ENCODE results near the gene SRSF11. TPM values are rescaled to one million over a fixed set of nuclear protein-coding genes. Genes with fewer than 3 reads are reported as not detected.

Gene SRSF11
- total RNA-seq, 1 donor from 2014 or later, result 67.8 TPM

DNA sequence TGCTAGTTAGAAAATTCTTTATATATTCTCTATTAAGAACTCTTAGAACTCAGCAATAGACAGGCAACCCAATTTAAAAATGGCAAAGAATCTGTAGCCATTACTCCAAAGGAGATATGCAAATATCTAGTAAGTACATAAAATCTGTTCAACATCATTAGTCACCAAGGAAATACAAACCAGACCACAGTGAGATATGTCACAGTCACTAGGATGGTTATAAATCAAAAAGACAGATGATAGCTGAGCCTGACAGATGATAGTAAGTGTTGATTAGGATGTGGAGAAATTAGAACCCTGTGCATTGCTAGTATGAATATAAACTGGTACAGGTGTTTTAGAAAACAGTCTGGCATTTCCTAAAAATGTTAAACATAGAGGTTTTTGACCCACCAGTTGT is 26.6 kb downstream of the SRSF11 start:
- H3K9me3 ChIP-seq (ENCODE audit: control insufficient read depth in 3 of 3, low read length in 3 of 3), result no peaks in the 10 kb centered on the region
- H3K9ac ChIP-seq (ENCODE audit: low read depth in 1 of 3, low read length in 3 of 3), result no peak overlapping the region
- no peak overlapping the region for H3K4me3 ChIP-seq (ENCODE audit: low read length in 3 of 3)
- no peak overlapping the region for H3K27ac ChIP-seq (ENCODE audit: low read depth, low read length)
- H3K36me3 ChIP-seq (ENCODE audit: control insufficient read depth in 3 of 3, insufficient read depth in 3 of 3, low read length in 3 of 3), result peaks cover 42 to 89% (median 75%) of the 10 kb centered on the region in 3 donors
- H3K4me1 ChIP-seq (ENCODE audit: control insufficient read depth in 3 of 3, insufficient read depth in 3 of 3, low read length in 3 of 3), result no peaks in the 10 kb centered on the region
- H3K27me3 ChIP-seq (ENCODE audit: control insufficient read depth in 3 of 3, insufficient read depth in 3 of 3, low read length in 3 of 3), result no peaks in the 10 kb centered on the region

DNA sequence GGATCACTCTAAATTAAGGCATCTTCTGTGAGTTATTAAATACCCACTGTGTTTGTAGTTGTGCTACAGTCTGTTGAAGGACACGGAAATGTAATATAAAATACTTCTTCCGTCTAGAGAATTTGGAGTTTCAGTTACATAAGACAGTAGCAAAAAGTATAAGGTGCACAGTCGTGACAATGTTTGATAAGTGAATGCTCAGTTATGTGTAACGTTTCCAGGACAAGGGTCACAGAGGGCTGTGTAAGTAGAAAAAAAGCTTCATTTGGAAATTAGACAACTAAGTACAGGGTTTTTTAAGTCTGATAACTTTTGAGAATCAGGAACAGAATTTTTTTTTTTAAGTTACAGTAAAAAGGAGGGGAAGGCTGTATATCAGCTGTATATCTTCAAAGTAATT is 27.5 kb downstream of the SRSF11 start:
- H3K27ac ChIP-seq (ENCODE audit: low read depth, low read length), result no peak overlapping the region
- H3K36me3 ChIP-seq (ENCODE audit: control insufficient read depth in 3 of 3, insufficient read depth in 3 of 3, low read length in 3 of 3), result peaks cover 42 to 87% (median 73%) of the 10 kb centered on the region in 3 donors
- H3K4me1 ChIP-seq (ENCODE audit: control insufficient read depth in 3 of 3, insufficient read depth in 3 of 3, low read length in 3 of 3), result no peaks in the 10 kb centered on the region
- H3K4me3 ChIP-seq (ENCODE audit: low read length in 3 of 3), result no peak overlapping the region
- H3K27me3 ChIP-seq (ENCODE audit: control insufficient read depth in 3 of 3, insufficient read depth in 3 of 3, low read length in 3 of 3), result no peaks in the 10 kb centered on the region
- no peaks in the 10 kb centered on the region for H3K9me3 ChIP-seq (ENCODE audit: control insufficient read depth in 3 of 3, low read length in 3 of 3)
- H3K9ac ChIP-seq (ENCODE audit: low read depth in 1 of 3, low read length in 3 of 3), result no peak overlapping the region

DNA sequence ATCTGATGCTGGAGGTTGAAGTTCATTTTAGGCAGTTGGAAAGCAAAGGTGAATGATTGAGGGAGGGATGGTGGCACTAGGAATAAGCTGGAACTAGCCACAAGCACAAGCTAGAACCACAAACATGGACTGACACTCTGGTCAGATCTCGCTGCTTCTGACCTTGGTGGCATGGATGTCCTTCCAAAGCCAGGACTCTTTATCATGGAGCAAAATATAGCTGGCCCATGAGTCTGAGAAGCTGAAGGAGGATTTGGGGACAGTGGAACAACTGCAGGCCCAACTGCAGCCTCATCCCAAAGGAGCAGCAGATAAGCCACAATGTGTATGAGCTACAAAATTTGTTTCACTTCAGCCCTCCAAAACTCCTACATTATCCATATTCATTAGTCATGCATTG is 35.5 kb downstream of the SRSF11 start:
- Histone ChIP-seq H3K27me3 (ENCODE audit: control insufficient read depth in 3 of 3, insufficient read depth in 3 of 3, low read length in 3 of 3) (no peaks in the 10 kb centered on the region), H3K9me3 (ENCODE audit: control insufficient read depth in 3 of 3, low read length in 3 of 3) (no peaks in the 10 kb centered on the region), H3K36me3 (ENCODE audit: control insufficient read depth in 3 of 3, insufficient read depth in 3 of 3, low read length in 3 of 3) (peaks cover 0 to 13% (median 12%) of the 10 kb centered on the region in 3 donors), H3K4me1 (ENCODE audit: control insufficient read depth in 3 of 3, insufficient read depth in 3 of 3, low read length in 3 of 3) (no peaks in the 10 kb centered on the region), H3K9ac (ENCODE audit: low read depth in 1 of 3, low read length in 3 of 3) (no peak overlapping the region), H3K27ac (ENCODE audit: low read depth, low read length) (no peak overlapping the region), H3K4me3 (ENCODE audit: low read length in 3 of 3) (no peak overlapping the region)

DNA sequence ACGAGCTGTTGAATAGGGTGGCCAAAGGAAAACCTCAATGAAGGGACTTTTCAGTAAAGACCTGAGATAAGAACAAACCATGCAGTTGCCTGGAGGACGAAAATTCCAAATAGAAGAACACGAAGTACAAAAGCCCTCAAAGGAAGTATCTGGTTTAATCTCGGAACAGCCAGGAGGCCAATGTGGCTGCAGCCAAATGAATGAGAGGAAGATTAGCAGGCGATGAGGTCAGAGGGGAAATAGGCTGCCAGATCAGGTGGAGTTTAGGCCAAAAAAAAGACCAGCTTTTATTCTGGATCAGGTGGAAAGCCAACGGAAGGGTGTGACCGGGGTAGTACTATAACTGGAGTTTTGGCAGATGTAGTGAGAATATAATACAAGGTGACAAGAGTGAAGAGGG is 43.7 kb downstream of the SRSF11 start:
- Histone ChIP-seq H3K4me3 (ENCODE audit: low read length in 3 of 3) (no peak overlapping the region), H3K9ac (ENCODE audit: low read depth in 1 of 3, low read length in 3 of 3) (no peak overlapping the region), H3K4me1 (ENCODE audit: control insufficient read depth in 3 of 3, insufficient read depth in 3 of 3, low read length in 3 of 3) (no peaks in the 10 kb centered on the region), H3K27ac (ENCODE audit: low read depth, low read length) (no peak overlapping the region), H3K27me3 (ENCODE audit: control insufficient read depth in 3 of 3, insufficient read depth in 3 of 3, low read length in 3 of 3) (no peaks in the 10 kb centered on the region), H3K36me3 (ENCODE audit: control insufficient read depth in 3 of 3, insufficient read depth in 3 of 3, low read length in 3 of 3) (peaks cover 0 to 17% (median 14%) of the 10 kb centered on the region in 3 donors), H3K9me3 (ENCODE audit: control insufficient read depth in 3 of 3, low read length in 3 of 3) (peaks cover 0 to 3% (median 0%) of the 10 kb centered on the region in 3 donors)

DNA sequence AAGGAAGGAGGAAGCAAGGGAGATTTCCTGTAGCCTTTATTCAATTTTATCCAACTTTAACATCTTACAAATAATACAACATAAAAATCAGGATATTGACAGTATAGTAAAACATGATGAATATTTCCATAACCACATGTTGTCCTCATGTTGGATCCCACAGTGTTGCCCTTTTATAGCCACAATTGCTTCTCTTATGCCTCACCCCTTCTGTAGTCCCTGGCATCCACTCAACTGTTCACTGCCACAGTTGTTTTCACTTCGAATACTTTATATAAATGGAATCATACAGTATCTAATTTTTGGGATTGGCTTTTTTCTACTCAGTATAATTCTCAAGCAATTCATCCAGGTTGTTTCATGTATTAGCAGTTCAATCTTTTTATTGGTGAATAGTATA is 44.8 kb downstream of the SRSF11 start:
- no peak overlapping the region for H3K4me3 ChIP-seq (ENCODE audit: low read length in 3 of 3)
- peaks cover 0 to 22% (median 22%) of the 10 kb centered on the region in 3 donors for H3K36me3 ChIP-seq (ENCODE audit: control insufficient read depth in 3 of 3, insufficient read depth in 3 of 3, low read length in 3 of 3)
- H3K27ac ChIP-seq (ENCODE audit: low read depth, low read length), result no peak overlapping the region

DNA sequence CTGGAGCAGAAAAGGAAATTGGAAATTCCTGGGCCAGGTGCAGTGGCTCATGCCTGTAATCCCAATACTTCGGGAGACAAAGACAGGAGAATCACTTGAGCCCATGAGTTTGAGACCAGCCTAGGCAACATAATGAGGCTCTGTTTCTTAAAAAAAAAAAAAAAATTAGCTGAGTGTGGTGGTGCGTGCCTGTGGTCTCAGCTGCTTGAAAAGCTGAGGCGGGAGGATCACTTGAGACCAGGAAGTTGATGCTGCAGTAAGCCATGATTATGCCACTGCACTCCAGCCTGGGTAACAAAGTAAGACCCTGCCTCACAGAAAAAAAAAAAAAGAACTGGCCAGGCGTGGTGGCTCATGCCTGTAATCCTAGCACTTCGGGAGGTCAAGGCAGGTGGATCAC is 56.7 kb downstream of the SRSF11 start:
- Histone ChIP-seq H3K36me3 (ENCODE audit: control insufficient read depth in 3 of 3, insufficient read depth in 3 of 3, low read length in 3 of 3) (peaks cover 0 to 11% (median 6%) of the 10 kb centered on the region in 3 donors), H3K4me1 (ENCODE audit: control insufficient read depth in 3 of 3, insufficient read depth in 3 of 3, low read length in 3 of 3) (no peaks in the 10 kb centered on the region), H3K9ac (ENCODE audit: low read depth in 1 of 3, low read length in 3 of 3) (no peak overlapping the region), H3K4me3 (ENCODE audit: low read length in 3 of 3) (no peak overlapping the region), H3K27me3 (ENCODE audit: control insufficient read depth in 3 of 3, insufficient read depth in 3 of 3, low read length in 3 of 3) (no peaks in the 10 kb centered on the region), H3K27ac (ENCODE audit: low read depth, low read length) (no peak overlapping the region), H3K9me3 (ENCODE audit: control insufficient read depth in 3 of 3, low read length in 3 of 3) (no peaks in the 10 kb centered on the region)

More for the DNA sequence above, 44.8 kb downstream of the SRSF11 start:
- H3K27me3 ChIP-seq (ENCODE audit: control insufficient read depth in 3 of 3, insufficient read depth in 3 of 3, low read length in 3 of 3), result no peaks in the 10 kb centered on the region
- no peak overlapping the region for H3K9ac ChIP-seq (ENCODE audit: low read depth in 1 of 3, low read length in 3 of 3)
- H3K9me3 ChIP-seq (ENCODE audit: control insufficient read depth in 3 of 3, low read length in 3 of 3), result peaks cover 0 to 3% (median 0%) of the 10 kb centered on the region in 3 donors
- H3K4me1 ChIP-seq (ENCODE audit: control insufficient read depth in 3 of 3, insufficient read depth in 3 of 3, low read length in 3 of 3), result no peaks in the 10 kb centered on the region

DNA sequence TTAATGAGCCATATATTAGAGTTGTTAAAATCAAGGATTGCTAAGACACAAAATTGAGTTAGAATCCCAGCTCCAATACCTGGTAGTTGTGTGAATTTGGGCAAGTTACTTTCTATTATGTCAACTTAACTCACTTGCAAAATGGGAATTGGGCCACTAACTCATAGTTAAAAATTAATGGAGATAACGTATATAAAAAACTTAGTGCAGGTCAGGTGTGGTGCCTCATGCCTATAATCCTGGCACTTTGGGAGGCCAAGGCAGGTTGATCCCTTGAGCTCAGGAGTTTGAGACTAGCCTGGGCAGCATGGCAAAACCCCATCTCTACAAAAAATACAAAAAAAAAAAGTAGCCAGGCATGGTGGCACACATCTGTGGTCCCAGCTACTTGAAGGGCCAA is 57.5 kb downstream of the SRSF11 start:
- Histone ChIP-seq H3K27ac (ENCODE audit: low read depth, low read length) (no peak overlapping the region), H3K27me3 (ENCODE audit: control insufficient read depth in 3 of 3, insufficient read depth in 3 of 3, low read length in 3 of 3) (no peaks in the 10 kb centered on the region), H3K36me3 (ENCODE audit: control insufficient read depth in 3 of 3, insufficient read depth in 3 of 3, low read length in 3 of 3) (peaks cover 0 to 11% (median 6%) of the 10 kb centered on the region in 3 donors), H3K4me3 (ENCODE audit: low read length in 3 of 3) (no peak overlapping the region), H3K9me3 (ENCODE audit: control insufficient read depth in 3 of 3, low read length in 3 of 3) (no peaks in the 10 kb centered on the region), H3K4me1 (ENCODE audit: control insufficient read depth in 3 of 3, insufficient read depth in 3 of 3, low read length in 3 of 3) (no peaks in the 10 kb centered on the region), H3K9ac (ENCODE audit: low read depth in 1 of 3, low read length in 3 of 3) (no peak overlapping the region)

DNA sequence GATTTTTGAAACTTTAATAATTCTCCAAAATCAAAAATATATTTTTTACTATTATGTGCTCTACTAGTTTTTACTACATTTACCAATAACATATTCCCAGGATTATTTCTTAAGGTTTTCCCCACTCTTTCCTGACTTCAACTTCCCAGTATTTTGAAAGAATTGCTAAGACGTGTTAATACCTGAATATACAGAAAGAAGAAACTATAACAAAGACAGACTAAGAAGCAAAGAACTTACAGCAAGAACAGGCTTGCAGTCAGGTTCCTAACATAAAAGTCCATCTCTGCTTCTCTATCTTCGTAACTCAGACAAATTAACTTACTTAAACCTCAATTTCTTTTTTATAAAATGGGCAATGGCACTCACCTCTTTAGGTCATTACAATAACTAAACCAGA is 63.2 kb downstream of the SRSF11 start:
- Histone ChIP-seq H3K4me3 (ENCODE audit: low read length in 3 of 3) (no peak overlapping the region), H3K9ac (ENCODE audit: low read depth in 1 of 3, low read length in 3 of 3) (no peak overlapping the region), H3K4me1 (ENCODE audit: control insufficient read depth in 3 of 3, insufficient read depth in 3 of 3, low read length in 3 of 3) (no peaks in the 10 kb centered on the region), H3K9me3 (ENCODE audit: control insufficient read depth in 3 of 3, low read length in 3 of 3) (no peaks in the 10 kb centered on the region), H3K27me3 (ENCODE audit: control insufficient read depth in 3 of 3, insufficient read depth in 3 of 3, low read length in 3 of 3) (no peaks in the 10 kb centered on the region), H3K27ac (ENCODE audit: low read depth, low read length) (no peak overlapping the region), H3K36me3 (ENCODE audit: control insufficient read depth in 3 of 3, insufficient read depth in 3 of 3, low read length in 3 of 3) (peaks cover 0 to 8% (median 3%) of the 10 kb centered on the region in 3 donors)

DNA sequence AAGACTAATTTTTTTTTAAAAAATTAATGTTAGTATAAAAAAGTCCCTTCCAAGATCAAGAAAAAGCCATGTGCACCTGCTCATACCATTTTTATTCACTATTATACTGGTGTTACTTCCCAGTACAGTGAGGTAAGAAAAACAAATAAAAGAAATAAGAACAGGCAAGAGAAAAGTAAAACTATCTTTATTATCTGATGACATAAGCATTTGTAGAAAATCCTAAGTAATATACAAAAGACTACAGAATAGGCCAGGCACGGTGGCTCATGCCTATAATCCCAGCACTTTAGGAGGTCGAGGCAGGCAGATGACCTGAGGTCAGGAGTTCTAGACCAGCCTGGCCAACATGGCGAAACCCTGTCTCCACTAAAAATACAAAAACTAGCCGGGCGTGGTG is 65.3 kb downstream of the SRSF11 start:
- no peaks in the 10 kb centered on the region for H3K9me3 ChIP-seq (ENCODE audit: control insufficient read depth in 3 of 3, low read length in 3 of 3)
- no peak overlapping the region for H3K9ac ChIP-seq (ENCODE audit: low read depth in 1 of 3, low read length in 3 of 3)
- H3K27ac ChIP-seq (ENCODE audit: low read depth, low read length), result no peak overlapping the region
- H3K36me3 ChIP-seq (ENCODE audit: control insufficient read depth in 3 of 3, insufficient read depth in 3 of 3, low read length in 3 of 3), result peaks cover 0 to 16% (median 2%) of the 10 kb centered on the region in 3 donors
- H3K27me3 ChIP-seq (ENCODE audit: control insufficient read depth in 3 of 3, insufficient read depth in 3 of 3, low read length in 3 of 3), result no peaks in the 10 kb centered on the region
- no peak overlapping the region for H3K4me3 ChIP-seq (ENCODE audit: low read length in 3 of 3)
- no peaks in the 10 kb centered on the region for H3K4me1 ChIP-seq (ENCODE audit: control insufficient read depth in 3 of 3, insufficient read depth in 3 of 3, low read length in 3 of 3)

DNA sequence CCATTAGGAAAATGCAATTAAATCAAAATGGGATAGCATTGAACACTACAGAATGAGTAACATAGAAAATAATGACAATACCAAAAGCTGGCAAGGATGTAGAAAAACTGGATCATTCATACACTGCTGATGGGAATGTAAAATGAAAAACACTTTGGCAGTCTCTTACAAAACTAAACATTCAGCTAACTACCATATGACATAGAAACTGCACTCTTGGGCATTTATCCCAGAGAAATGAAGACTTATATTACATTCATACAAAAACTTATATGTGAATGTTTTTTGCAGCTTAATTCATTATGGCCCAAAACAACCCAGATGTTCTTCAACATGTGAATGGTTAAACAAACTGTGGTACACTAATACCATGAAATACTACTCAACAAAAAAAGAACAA is 67.0 kb downstream of the SRSF11 start:
- H3K9ac ChIP-seq (ENCODE audit: low read depth in 1 of 3, low read length in 3 of 3), result no peak overlapping the region

DNA sequence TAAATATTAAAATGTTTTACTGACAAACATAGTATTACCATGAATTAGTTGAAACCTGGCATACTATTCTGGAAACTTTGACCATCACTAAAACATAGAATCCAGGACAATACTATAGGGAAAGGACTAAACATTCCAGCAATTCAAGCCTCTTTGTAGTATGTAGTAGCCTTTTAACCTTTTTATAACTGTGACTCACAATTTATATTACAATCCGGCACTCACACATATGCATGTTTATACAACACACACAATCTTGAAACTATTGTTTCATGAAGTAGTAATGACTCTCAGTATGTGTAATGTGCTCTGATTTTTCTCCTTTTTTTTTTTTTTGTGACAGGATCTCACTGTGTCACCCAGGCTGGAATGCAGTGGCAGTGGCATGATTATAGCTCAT is 69.0 kb downstream of the SRSF11 start:
- H3K9ac ChIP-seq (ENCODE audit: low read depth in 1 of 3, low read length in 3 of 3), result no peak overlapping the region
- H3K27ac ChIP-seq (ENCODE audit: low read depth, low read length), result no peak overlapping the region
- H3K9me3 ChIP-seq (ENCODE audit: control insufficient read depth in 3 of 3, low read length in 3 of 3), result no peaks in the 10 kb centered on the region
- peaks cover 4 to 18% (median 4%) of the 10 kb centered on the region in 3 donors for H3K36me3 ChIP-seq (ENCODE audit: control insufficient read depth in 3 of 3, insufficient read depth in 3 of 3, low read length in 3 of 3)
- H3K4me3 ChIP-seq (ENCODE audit: low read length in 3 of 3), result no peak overlapping the region
- no peaks in the 10 kb centered on the region for H3K27me3 ChIP-seq (ENCODE audit: control insufficient read depth in 3 of 3, insufficient read depth in 3 of 3, low read length in 3 of 3)
- H3K4me1 ChIP-seq (ENCODE audit: control insufficient read depth in 3 of 3, insufficient read depth in 3 of 3, low read length in 3 of 3), result no peaks in the 10 kb centered on the region

More for the DNA sequence above, 67.0 kb downstream of the SRSF11 start:
- no peaks in the 10 kb centered on the region for H3K4me1 ChIP-seq (ENCODE audit: control insufficient read depth in 3 of 3, insufficient read depth in 3 of 3, low read length in 3 of 3)
- no peaks in the 10 kb centered on the region for H3K9me3 ChIP-seq (ENCODE audit: control insufficient read depth in 3 of 3, low read length in 3 of 3)
- no peak overlapping the region for H3K27ac ChIP-seq (ENCODE audit: low read depth, low read length)
- peaks cover under 1 to 14% (median 2%) of the 10 kb centered on the region in 3 donors for H3K36me3 ChIP-seq (ENCODE audit: control insufficient read depth in 3 of 3, insufficient read depth in 3 of 3, low read length in 3 of 3)
- H3K4me3 ChIP-seq (ENCODE audit: low read length in 3 of 3), result no peak overlapping the region
- no peaks in the 10 kb centered on the region for H3K27me3 ChIP-seq (ENCODE audit: control insufficient read depth in 3 of 3, insufficient read depth in 3 of 3, low read length in 3 of 3)
